ENCODE data around the gene G6PC3.
"Not testable (repeated sequence)": the region's sequence is repeated elsewhere in the genome, so short reads cannot be mapped to it uniquely, and the experiment has no call there.

The G6PC3 gene

GRCh38 chr17:44119062-44119461, 48.5 kb downstream of the G6PC3 start:
- no peaks in the 10 kb centered on the region for H3K9me3 ChIP-seq
- peaks cover 0 to 84% (median 58%) of the 10 kb centered on the region in 4 donors for H3K4me1 ChIP-seq
- peaks cover 19 to 41% (median 29%) of the 10 kb centered on the region in 3 donors for H3K36me3 ChIP-seq
- peak overlapping the region; percentile 23 to 98 for H3K27ac ChIP-seq
- DNase-seq = no peak
- TF ChIP-seq CTCF (IDR thresholded peaks at IDR 0.05) = no peak
- no peaks in the 10 kb centered on the region for H3K27me3 ChIP-seq
- H3K4me3 ChIP-seq = no peak overlapping the region
- intact Hi-C loops (cut with DNase I; ENCODE audit: low total_unique reads) = no loop called here

- Histone ChIP-seq H3K27ac (peak overlapping the region; percentile 23 to 98), H3K4me1 (peaks cover 0 to 84% (median 57%) of the 10 kb centered on the region in 4 donors), H3K36me3 (peaks cover 12 to 34% (median 22%) of the 10 kb centered on the region in 3 donors), H3K27me3 (no peaks in the 10 kb centered on the region), H3K9me3 (no peaks in the 10 kb centered on the region), H3K4me3 (no peak overlapping the region)
- TF ChIP-seq CTCF (IDR thresholded peaks at IDR 0.05) = no peak
- DNase-seq = no peak
- intact Hi-C loops (cut with DNase I; ENCODE audit: low total_unique reads) = loop anchor here (5.0 kb wide), 1 partner anchor 47 kb away; the partner anchor contains the start of gene G6PC3
These were observed 49.3 kb downstream of the G6PC3 start for GRCh38 chr17:44119798-44120197.

- peaks cover 7 to 29% (median 17%) of the 10 kb centered on the region in 3 donors for H3K36me3 ChIP-seq
- DNase-seq, H3K9me3 ChIP-seq, H3K27me3 ChIP-seq: not testable (repeated sequence)
- H3K27ac ChIP-seq = peak overlapping the region; percentile 98 to 99
- peak overlapping the region in 1 of 2 donors; percentile 99 for H3K4me3 ChIP-seq
- peaks cover 0 to 79% (median 55%) of the 10 kb centered on the region in 4 donors for H3K4me1 ChIP-seq
- intact Hi-C loops (cut with DNase I; ENCODE audit: low total_unique reads) = loop anchor here (5.0 kb wide), 1 partner anchor 48 kb away; the partner anchor contains the start of gene G6PC3
These were observed 49.7 kb downstream of the G6PC3 start for GRCh38 chr17:44120281-44120680.

- H3K27ac ChIP-seq = peak overlapping the region; percentile 98 to 99
- intact Hi-C loops (cut with DNase I; ENCODE audit: low total_unique reads) = loop anchor here (5.0 kb wide), 1 partner anchor 49 kb away; the partner anchor contains the start of gene G6PC3
- no peaks in the 10 kb centered on the region for H3K9me3 ChIP-seq
These were observed 50.5 kb downstream of the G6PC3 start for GRCh38 chr17:44120851-44121605.

GRCh38 chr17:44121997-44122815, 51.7 kb downstream of the G6PC3 start:
- no peak for TF ChIP-seq CTCF (IDR thresholded peaks at IDR 0.05)
- no peak for DNase-seq
- Histone ChIP-seq H3K36me3 (peaks cover 0 to 10% (median 6%) of the 10 kb centered on the region in 3 donors), H3K27ac (peak overlapping the region; percentile 98 to 99), H3K4me1 (peaks cover 0 to 62% (median 50%) of the 10 kb centered on the region in 4 donors), H3K9me3 (no peaks in the 10 kb centered on the region), H3K4me3 (peak overlapping the region; percentile 99 to 100), H3K27me3 (no peaks in the 10 kb centered on the region)
- intact Hi-C loops (cut with DNase I; ENCODE audit: low total_unique reads) = loop anchor here (5.0 kb wide), 1 partner anchor 50 kb away; the partner anchor contains the start of gene G6PC3

More at GRCh38 chr17:44120851-44121605, 50.5 kb downstream of the G6PC3 start:
- Histone ChIP-seq H3K4me3 (peak overlapping the region; percentile 99 to 100), H3K4me1 (peaks cover 0 to 72% (median 52%) of the 10 kb centered on the region in 4 donors), H3K36me3 (peaks cover 6 to 22% (median 15%) of the 10 kb centered on the region in 3 donors), H3K27me3 (no peaks in the 10 kb centered on the region)
- no peak for TF ChIP-seq CTCF (IDR thresholded peaks at IDR 0.05)
- DNase-seq = no peak

Measured in tibial artery (tissue), 4 donors.